Measurements from ENCODE around the gene ZNF630. TPM values are rescaled to one million over a fixed set of nuclear protein-coding genes. Genes with fewer than 3 reads are reported as not detected.
"Not testable (repeated sequence)": the region's sequence is repeated elsewhere in the genome, so short reads cannot be mapped to it uniquely, and the experiment has no call there.

Gene ZNF630
- 1 to 10 TPM; 3.1 to 4.6 (median 4.0) TPM for polyA plus RNA-seq (ENCODE audit: insufficient read length in 4 of 4)

- peak; percentile 55 to 75 (median 64) for DNase-seq (ENCODE audit: low read depth in 4 of 4, low spot score in 2 of 4)
Observed at GRCh38 chrX:48071064-48071985, at the start of gene ZNF630. Gene ZNF630, minus strand, starts transcription at chrX:48071640. Its CDS starts 4,754 bp downstream, at chrX:48066886.

- no peak for DNase-seq (ENCODE audit: low read depth in 4 of 4, low spot score in 2 of 4)
Observed at GRCh38 chrX:48107717-48108116, 36.3 kb upstream of the ZNF630 start.

GRCh38 chrX:48102874-48103374 lies 31.5 kb upstream of the ZNF630 start:
- DNase-seq (ENCODE audit: low read depth in 4 of 4, low spot score in 2 of 4) = no peak

- no peak for DNase-seq (ENCODE audit: low read depth in 4 of 4, low spot score in 2 of 4)
Observed at GRCh38 chrX:48101443-48101842, 30.0 kb upstream of the ZNF630 start.

GRCh38 chrX:48092558-48092957 lies 21.1 kb upstream of the ZNF630 start:
- DNase-seq (ENCODE audit: low read depth in 4 of 4, low spot score in 2 of 4) = not testable (repeated sequence)

GRCh38 chrX:48090123-48090522 lies 18.7 kb upstream of the ZNF630 start:
- no peak for DNase-seq (ENCODE audit: low read depth in 4 of 4, low spot score in 2 of 4)

- DNase-seq (ENCODE audit: low read depth in 4 of 4, low spot score in 2 of 4) = no peak
Observed at GRCh38 chrX:48086082-48086481, 14.6 kb upstream of the ZNF630 start.

GRCh38 chrX:48083706-48084105 lies 12.3 kb upstream of the ZNF630 start:
- no peak for DNase-seq (ENCODE audit: low read depth in 4 of 4, low spot score in 2 of 4)

GRCh38 chrX:48083212-48083611 lies 11.8 kb upstream of the ZNF630 start:
- DNase-seq (ENCODE audit: low read depth in 4 of 4, low spot score in 2 of 4) = peak in 1 of 4 donors; percentile 33

- no peak for DNase-seq (ENCODE audit: low read depth in 4 of 4, low spot score in 2 of 4)
Observed at GRCh38 chrX:48076343-48076742, 4.9 kb upstream of the ZNF630 start.

- no peak for DNase-seq (ENCODE audit: low read depth in 4 of 4, low spot score in 2 of 4)
Observed at GRCh38 chrX:48071986-48072605, 656 bp upstream of the ZNF630 start.

GRCh38 chrX:48068096-48068887 lies 3.1 kb downstream of the ZNF630 start:
- DNase-seq (ENCODE audit: low read depth in 4 of 4, low spot score in 2 of 4) = no peak

- no peak for DNase-seq (ENCODE audit: low read depth in 4 of 4, low spot score in 2 of 4)
Observed at GRCh38 chrX:48064261-48064660, 7.2 kb downstream of the ZNF630 start.

GRCh38 chrX:48059296-48059639 lies 12.2 kb downstream of the ZNF630 start:
- no peak for DNase-seq (ENCODE audit: low read depth in 4 of 4, low spot score in 2 of 4)

GRCh38 chrX:48058621-48059295 lies 12.7 kb downstream of the ZNF630 start:
- DNase-seq (ENCODE audit: low read depth in 4 of 4, low spot score in 2 of 4) = no peak

GRCh38 chrX:48046846-48047245 lies 24.6 kb downstream of the ZNF630 start:
- no peak for DNase-seq (ENCODE audit: low read depth in 4 of 4, low spot score in 2 of 4)

- DNase-seq (ENCODE audit: low read depth in 4 of 4, low spot score in 2 of 4) = no peak
Observed at GRCh38 chrX:48045410-48046311, 25.8 kb downstream of the ZNF630 start.

- DNase-seq (ENCODE audit: low read depth in 4 of 4, low spot score in 2 of 4) = no peak
Observed at GRCh38 chrX:48043056-48043455, 28.4 kb downstream of the ZNF630 start.

- no peak for DNase-seq (ENCODE audit: low read depth in 4 of 4, low spot score in 2 of 4)
Observed at GRCh38 chrX:48035891-48036290, 35.5 kb downstream of the ZNF630 start.

Measured in left renal cortex interstitium (tissue), 4 donors.